DND-41 (cell line): ENCODE results near the gene PTPRD.

Experiments used
- EZH2 ChIP-seq: IDR thresholded peaks from 3 replicates; pipeline ENCODE4 v1.6.1; 2012; ENCODE audit warnings: borderline replicate concordance, low read depth, mild to moderate bottlenecking, moderate library complexity, low read length, inconsistent platforms; ENCODE audit not compliant: severe bottlenecking
- TF ChIP-seq, protein P1 (sequence below): IDR thresholded peaks from 2 replicates; pipeline ENCODE4 v1.5.1; 2012; ENCODE audit warnings: borderline replicate concordance, low read length, moderate library complexity, mild to moderate bottlenecking; ENCODE audit not compliant: poor library complexity, severe bottlenecking; ENCODE audit errors: extremely low read depth

DNA sequence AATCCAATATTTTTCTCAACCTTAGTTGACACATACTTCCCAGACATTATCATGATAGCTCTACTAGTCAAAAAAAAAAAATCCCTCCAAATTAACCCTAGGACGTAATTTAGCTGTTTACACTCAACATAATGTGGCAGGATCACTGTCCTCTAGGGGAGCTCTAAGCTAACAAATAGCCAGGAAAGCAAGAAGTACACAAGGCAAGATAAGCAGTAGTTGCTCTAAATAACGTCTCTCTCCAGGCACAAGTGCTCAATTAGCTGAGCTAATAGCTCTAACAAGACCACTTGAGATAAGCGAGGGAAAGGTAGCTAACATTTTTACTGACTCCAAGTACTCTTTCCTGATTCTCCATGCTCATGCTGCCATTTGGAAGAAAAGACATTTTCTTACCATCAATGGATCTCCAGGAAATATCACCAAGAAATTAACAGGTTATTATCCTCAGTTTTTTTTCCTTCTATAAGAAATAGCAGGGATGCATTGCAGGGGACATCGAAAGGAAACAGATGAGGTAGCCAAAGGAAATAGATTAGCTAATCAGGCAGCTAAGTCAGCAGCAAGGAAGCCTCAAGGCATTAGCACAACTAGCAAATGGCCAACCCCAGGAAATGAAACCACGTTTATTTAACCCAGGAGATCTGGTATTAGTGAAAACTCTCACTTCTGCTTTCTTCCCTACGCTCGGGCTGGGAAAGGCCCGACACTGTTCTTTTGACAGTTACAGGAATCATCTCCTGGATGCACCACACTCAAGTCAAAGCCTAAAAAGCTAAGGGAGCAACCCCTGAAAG, 614.1 kb downstream of the PTPRD start:
- TF ChIP-seq, protein P1, sequence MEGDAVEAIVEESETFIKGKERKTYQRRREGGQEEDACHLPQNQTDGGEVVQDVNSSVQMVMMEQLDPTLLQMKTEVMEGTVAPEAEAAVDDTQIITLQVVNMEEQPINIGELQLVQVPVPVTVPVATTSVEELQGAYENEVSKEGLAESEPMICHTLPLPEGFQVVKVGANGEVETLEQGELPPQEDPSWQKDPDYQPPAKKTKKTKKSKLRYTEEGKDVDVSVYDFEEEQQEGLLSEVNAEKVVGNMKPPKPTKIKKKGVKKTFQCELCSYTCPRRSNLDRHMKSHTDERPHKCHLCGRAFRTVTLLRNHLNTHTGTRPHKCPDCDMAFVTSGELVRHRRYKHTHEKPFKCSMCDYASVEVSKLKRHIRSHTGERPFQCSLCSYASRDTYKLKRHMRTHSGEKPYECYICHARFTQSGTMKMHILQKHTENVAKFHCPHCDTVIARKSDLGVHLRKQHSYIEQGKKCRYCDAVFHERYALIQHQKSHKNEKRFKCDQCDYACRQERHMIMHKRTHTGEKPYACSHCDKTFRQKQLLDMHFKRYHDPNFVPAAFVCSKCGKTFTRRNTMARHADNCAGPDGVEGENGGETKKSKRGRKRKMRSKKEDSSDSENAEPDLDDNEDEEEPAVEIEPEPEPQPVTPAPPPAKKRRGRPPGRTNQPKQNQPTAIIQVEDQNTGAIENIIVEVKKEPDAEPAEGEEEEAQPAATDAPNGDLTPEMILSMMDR = peak; percentile 46
- TF ChIP-seq EZH2 = no peak
